Esophagus muscularis mucosa (tissue), 4 donors: ENCODE data around the gene AOC2. TPM values are rescaled to one million over a fixed set of nuclear protein-coding genes. Genes with fewer than 3 reads are reported as not detected.
A peak's percentile ranks its signal among the peaks of the same experiment; 100 is the strongest.

Source experiments
- DNase-seq: peaks from one replicate; pipeline ENCODE4 v3.0.0-alpha.2; 2017; ENCODE audit errors: extremely low spot score
- H3K27ac ChIP-seq, 4 donors: fragments of 200-600 bp; sonication (generic); replicated peaks in 1 of 4; 1 replicate in 3 of 4; 2 replicates in 1 of 4; pipeline ENCODE4 v1.5.1; 2016 to 2019; ENCODE audit warnings: mild to moderate bottlenecking in 1 of 4
- H3K27me3 ChIP-seq, 4 donors: fragments of 200-600 bp; sonication (generic); one replicate each; pipeline versions ENCODE4 v1.5.1 to v1.6.0; 2016 to 2019
- H3K36me3 ChIP-seq, 4 donors: fragments of 200-600 bp; sonication (generic); one replicate each; pipeline ENCODE4 v1.5.1; 2016 to 2019
- H3K4me1 ChIP-seq, 4 donors: fragments of 200-600 bp; sonication (generic); one replicate each; pipeline ENCODE4 v1.5.1; 2016 to 2019
- H3K4me3 ChIP-seq, 4 donors: fragments of 200-600 bp; sonication (generic); 1 replicate in 2 of 4; 2 replicates in 2 of 4; pipeline ENCODE4 v1.5.1; 2016 to 2019; ENCODE audit warnings: mild to moderate bottlenecking in 4 of 4, moderate library complexity in 1 of 4
- H3K9me3 ChIP-seq, 4 donors: fragments of 200-600 bp; sonication (generic); 1 replicate in 3 of 4; 2 replicates in 1 of 4; pipeline ENCODE4 v1.5.1; 2016 to 2019
- EP300 ChIP-seq: sonication (generic); formaldehyde crosslinking; IDR thresholded peaks from one replicate; pipeline ENCODE4 v1.6.1; 2017; ENCODE audit warnings: antibody characterized with exemption
- POLR2A ChIP-seq: fragments of 450-650 bp; IDR thresholded peaks from one replicate; pipeline ENCODE4 v1.6.1; 2017; ENCODE audit warnings: antibody characterized with exemption, moderate library complexity, mild to moderate bottlenecking, low read depth
- POLR2AphosphoS5 ChIP-seq, 2 donors: sonication (generic); formaldehyde crosslinking; IDR thresholded peaks; one replicate each; pipeline ENCODE4 v1.6.1; 2017; ENCODE audit warnings: antibody characterized with exemption in 2 of 2
- WGBS: methylation state at CpG from one replicate; pipeline ENCODE4 v1.1.5; 2018; 5-methylcytosine and 5-hydroxymethylcytosine counted together
- intact Hi-C: fragments of 100-400 bp; cut with DNase I; formaldehyde crosslinking; loops from one replicate; pipeline ENCODE4 v1.15.1; 2023
- total RNA-seq, 4 donors: library from RNA; depleted of rRNA; stranded (reverse); fragments of >200 nt; gene quantifications; one replicate each; pipeline versions ENCODE4 v1.1.0 to v1.2.1, GENCODE V29; 2016
- TF ChIP-seq, protein P1 (sequence below), 3 experiments: fragments of 200-600 bp in 2 of 3; fragments of 450-650 bp in 1 of 3; sonication (generic) in 2 of 3; IDR thresholded peaks; one replicate each; pipeline ENCODE4 v1.5.1; 2017 to 2019; ENCODE audit warnings: antibody characterized with exemption in 3 of 3, mild to moderate bottlenecking in 2 of 3, moderate library complexity in 1 of 3

Gene AOC2, protein sequence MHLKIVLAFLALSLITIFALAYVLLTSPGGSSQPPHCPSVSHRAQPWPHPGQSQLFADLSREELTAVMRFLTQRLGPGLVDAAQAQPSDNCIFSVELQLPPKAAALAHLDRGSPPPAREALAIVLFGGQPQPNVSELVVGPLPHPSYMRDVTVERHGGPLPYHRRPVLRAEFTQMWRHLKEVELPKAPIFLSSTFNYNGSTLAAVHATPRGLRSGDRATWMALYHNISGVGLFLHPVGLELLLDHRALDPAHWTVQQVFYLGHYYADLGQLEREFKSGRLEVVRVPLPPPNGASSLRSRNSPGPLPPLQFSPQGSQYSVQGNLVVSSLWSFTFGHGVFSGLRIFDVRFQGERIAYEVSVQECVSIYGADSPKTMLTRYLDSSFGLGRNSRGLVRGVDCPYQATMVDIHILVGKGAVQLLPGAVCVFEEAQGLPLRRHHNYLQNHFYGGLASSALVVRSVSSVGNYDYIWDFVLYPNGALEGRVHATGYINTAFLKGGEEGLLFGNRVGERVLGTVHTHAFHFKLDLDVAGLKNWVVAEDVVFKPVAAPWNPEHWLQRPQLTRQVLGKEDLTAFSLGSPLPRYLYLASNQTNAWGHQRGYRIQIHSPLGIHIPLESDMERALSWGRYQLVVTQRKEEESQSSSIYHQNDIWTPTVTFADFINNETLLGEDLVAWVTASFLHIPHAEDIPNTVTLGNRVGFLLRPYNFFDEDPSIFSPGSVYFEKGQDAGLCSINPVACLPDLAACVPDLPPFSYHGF
- 1 to 10 TPM in 3 of 4 donors, under 1 TPM in 1; 0.66 to 2.0 (median 1.4) TPM for total RNA-seq

DNA sequence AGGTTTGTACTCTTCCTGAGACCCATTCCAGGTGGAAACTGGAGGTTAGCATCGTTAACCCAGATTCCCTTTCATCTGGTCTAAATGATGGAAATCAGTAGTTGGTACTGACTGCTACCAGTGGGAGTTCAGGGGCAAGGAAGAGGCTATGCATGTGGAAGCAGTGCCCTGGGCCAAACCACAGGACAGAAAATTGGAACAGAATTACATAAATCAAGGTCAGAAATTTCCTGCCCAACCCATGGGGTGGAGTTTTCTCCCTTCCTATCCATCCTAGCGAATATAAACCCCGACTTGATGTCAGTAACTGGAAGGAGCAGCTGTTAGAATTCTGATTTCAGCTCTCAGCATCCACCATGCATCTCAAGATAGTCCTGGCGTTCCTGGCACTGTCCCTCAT lies at the start of gene AOC2:
Gene AOC2, plus strand, starts transcription at position 310 of the 400 bp plus-strand sequence. Its CDS starts 47 bp downstream, at position 357.
- H3K27ac ChIP-seq = peak within 1 kb of the TSS; percentile 53 to 66 (median 54)
- TF ChIP-seq EP300 (no peak), POLR2A (no peak), POLR2AphosphoS5 (IDR thresholded peaks at IDR 0.05) (no peak)
- TF ChIP-seq, protein P1, sequence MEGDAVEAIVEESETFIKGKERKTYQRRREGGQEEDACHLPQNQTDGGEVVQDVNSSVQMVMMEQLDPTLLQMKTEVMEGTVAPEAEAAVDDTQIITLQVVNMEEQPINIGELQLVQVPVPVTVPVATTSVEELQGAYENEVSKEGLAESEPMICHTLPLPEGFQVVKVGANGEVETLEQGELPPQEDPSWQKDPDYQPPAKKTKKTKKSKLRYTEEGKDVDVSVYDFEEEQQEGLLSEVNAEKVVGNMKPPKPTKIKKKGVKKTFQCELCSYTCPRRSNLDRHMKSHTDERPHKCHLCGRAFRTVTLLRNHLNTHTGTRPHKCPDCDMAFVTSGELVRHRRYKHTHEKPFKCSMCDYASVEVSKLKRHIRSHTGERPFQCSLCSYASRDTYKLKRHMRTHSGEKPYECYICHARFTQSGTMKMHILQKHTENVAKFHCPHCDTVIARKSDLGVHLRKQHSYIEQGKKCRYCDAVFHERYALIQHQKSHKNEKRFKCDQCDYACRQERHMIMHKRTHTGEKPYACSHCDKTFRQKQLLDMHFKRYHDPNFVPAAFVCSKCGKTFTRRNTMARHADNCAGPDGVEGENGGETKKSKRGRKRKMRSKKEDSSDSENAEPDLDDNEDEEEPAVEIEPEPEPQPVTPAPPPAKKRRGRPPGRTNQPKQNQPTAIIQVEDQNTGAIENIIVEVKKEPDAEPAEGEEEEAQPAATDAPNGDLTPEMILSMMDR (IDR thresholded peaks at IDR 0.05) = no peak

DNA sequence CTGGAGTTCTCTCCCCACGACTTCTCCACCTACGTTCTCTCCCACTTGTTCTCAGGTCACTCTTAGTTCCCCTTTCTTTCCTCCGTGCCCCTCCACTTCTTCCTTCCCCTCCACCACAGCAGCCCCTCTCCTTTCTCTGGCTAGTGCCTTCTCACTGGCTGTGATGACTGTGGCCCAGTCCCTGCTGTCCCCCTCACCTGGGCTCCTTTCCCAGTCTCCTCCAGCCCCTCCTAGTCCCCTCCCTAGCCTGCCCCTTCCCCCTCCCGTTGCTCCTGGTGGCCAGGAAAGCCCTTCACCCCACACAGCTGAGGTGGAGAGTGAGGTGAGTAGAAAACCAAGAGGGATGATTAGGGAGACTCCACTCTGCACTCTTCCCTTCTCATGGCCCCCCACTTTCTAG lies 49.3 kb upstream of the AOC2 start:
- Histone ChIP-seq H3K4me1 (peaks cover 15 to 30% (median 28%) of the 10 kb centered on the region in 4 donors), H3K4me3 (no peak overlapping the region), H3K27me3 (no peaks in the 10 kb centered on the region), H3K9me3 (no peaks in the 10 kb centered on the region), H3K36me3 (peaks cover 0 to 23% (median 14%) of the 10 kb centered on the region in 4 donors), H3K27ac (no peak overlapping the region)
- intact Hi-C loops = no loop called here
- no peak for DNase-seq
- TF ChIP-seq POLR2A (no peak), POLR2AphosphoS5 (IDR thresholded peaks at IDR 0.05) (no peak)
- TF ChIP-seq, protein P1 (IDR thresholded peaks at IDR 0.05) = no peak
- WGBS = 72% methylated on average over 4 of the region's 4 CpGs

More for the DNA sequence above, at the start of gene AOC2:
- intact Hi-C loops = loop anchor here (2.0 kb wide), 1 partner anchor 93 kb away; no protein-coding TSS in a partner anchor
- no peak for DNase-seq
- H3K4me1 ChIP-seq = peaks cover 15 to 34% (median 31%) of the 10 kb centered on the region in 4 donors
- no peak within 1 kb of the TSS for H3K4me3 ChIP-seq
- peaks cover 19 to 65% (median 61%) of the 10 kb centered on the region in 4 donors for H3K36me3 ChIP-seq
- 68% methylated on average over 4 of the region's 4 CpGs for WGBS
- H3K9me3 ChIP-seq = no peaks in the 10 kb centered on the region
- H3K27me3 ChIP-seq = no peaks in the 10 kb centered on the region

DNA sequence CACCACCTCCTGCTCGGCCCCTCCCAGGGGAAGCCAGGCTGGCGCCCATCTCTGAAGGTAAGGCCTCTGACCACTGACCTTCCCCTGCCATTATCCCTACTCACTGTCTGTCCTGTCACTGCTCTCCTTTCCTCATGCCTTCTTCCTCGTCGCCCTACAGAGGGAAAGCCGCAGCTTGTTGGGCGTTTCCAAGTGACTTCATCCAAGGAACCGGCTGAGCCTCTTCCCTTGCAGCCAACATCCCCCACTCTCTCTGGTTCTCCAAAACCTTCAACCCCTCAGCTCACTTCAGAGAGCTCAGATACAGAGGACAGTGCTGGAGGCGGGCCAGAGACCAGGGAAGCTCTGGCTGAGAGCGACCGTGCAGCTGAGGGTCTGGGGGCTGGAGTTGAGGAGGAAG lies 48.9 kb upstream of the AOC2 start:
- H3K27me3 ChIP-seq = no peaks in the 10 kb centered on the region
- intact Hi-C loops = no loop called here
- H3K36me3 ChIP-seq = peaks cover 0 to 23% (median 14%) of the 10 kb centered on the region in 4 donors
- peaks cover 15 to 30% (median 28%) of the 10 kb centered on the region in 4 donors for H3K4me1 ChIP-seq
- TF ChIP-seq EP300 (no peak), POLR2AphosphoS5 (IDR thresholded peaks at IDR 0.05) (no peak), POLR2A (no peak)
- TF ChIP-seq, protein P1 (IDR thresholded peaks at IDR 0.05) = no peak
- H3K9me3 ChIP-seq = no peaks in the 10 kb centered on the region
- H3K27ac ChIP-seq = no peak overlapping the region
- DNase-seq = no peak
- H3K4me3 ChIP-seq = no peak overlapping the region
- 87% methylated on average over 10 of the region's 10 CpGs for WGBS

DNA sequence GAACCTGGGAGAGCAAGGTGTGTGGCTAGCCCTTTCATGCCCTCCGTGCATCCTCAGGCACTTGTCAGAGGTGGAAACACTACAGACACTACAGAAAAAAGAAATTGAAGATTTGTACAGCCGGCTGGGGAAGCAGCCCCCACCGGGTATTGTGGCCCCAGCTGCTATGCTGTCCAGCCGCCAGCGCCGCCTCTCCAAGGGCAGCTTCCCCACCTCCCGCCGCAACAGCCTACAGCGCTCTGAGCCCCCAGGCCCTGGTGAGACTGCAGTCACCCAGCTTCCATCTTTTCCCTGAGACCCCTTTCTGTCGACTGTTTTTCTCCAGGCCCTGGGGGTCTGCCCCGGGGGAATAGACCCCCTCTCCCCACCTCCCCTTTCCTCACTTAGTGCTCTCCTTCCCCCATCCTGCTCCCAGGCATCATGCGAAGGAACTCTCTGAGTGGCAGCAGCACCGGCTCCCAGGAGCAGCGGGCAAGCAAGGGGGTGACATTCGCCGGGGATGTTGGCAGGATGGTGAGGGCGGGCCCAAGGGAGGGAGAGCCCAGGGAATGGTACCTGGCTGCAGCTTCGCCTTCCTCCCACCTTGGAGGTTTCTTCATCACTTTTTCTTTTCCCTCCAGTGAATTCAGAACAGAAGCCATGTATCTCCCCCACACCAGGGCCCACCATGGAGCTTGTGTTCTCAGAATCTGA lies 48.2 kb upstream of the AOC2 start:
- no peaks in the 10 kb centered on the region for H3K9me3 ChIP-seq
- H3K27me3 ChIP-seq = no peaks in the 10 kb centered on the region
- H3K36me3 ChIP-seq = peaks cover 0 to 23% (median 14%) of the 10 kb centered on the region in 4 donors
- WGBS = 92% methylated on average over 18 of the region's 18 CpGs
- H3K4me1 ChIP-seq = peaks cover 15 to 30% (median 28%) of the 10 kb centered on the region in 4 donors
- H3K4me3 ChIP-seq = no peak overlapping the region
- intact Hi-C loops = no loop called here
- no peak overlapping the region for H3K27ac ChIP-seq
- TF ChIP-seq, protein P1 (IDR thresholded peaks at IDR 0.05) = no peak
- TF ChIP-seq EP300 = no peak
- no peak for DNase-seq
